Activated B cell treated with CpG ODN at 0.5 μM for 24 hours (primary cell): ENCODE results near the gene NRSN2. TPM values are rescaled to one million over a fixed set of nuclear protein-coding genes. Genes with fewer than 3 reads are reported as not detected.

Source experiments
- ATAC-seq: fragments of 200-7000 bp; cut with Tn5 transposase; one replicate; pipeline ENCODE4 v1.10.0; 2021; ENCODE audit warnings: low read depth, mild to moderate bottlenecking, moderate library complexity
- CTCF ChIA-PET: fragments of 350-600 bp; sonication (Branson Sonifier 250); formaldehyde crosslinking; loops from one replicate; lab custom pipeline; 2021; ENCODE audit warnings: antibody characterized with exemption; lab: Charles Lee
- POLR2A ChIA-PET: fragments of 350-600 bp; sonication (Branson Sonifier 250); formaldehyde crosslinking; loops from one replicate; lab custom pipeline; 2021; ENCODE audit warnings: antibody characterized with exemption; lab: Charles Lee
- DNase-seq: peaks from one replicate; pipeline ENCODE4 v3.0.0; 2022
- H3K27ac Mint-ChIP-seq: one replicate; pipeline ENCODE4 v1.8.0; 2020; ENCODE audit warnings: mixed read lengths
- H3K27me3 Mint-ChIP-seq: one replicate; pipeline ENCODE4 v1.8.0; 2021; ENCODE audit warnings: mixed read lengths
- H3K36me3 Mint-ChIP-seq: one replicate; pipeline ENCODE4 v1.8.0; 2021; ENCODE audit warnings: low read depth, mixed read lengths
- H3K4me1 Mint-ChIP-seq: one replicate; pipeline ENCODE4 v1.8.0; 2021; ENCODE audit warnings: mixed read lengths
- H3K4me3 Mint-ChIP-seq: one replicate; pipeline ENCODE4 v1.8.0; 2020; ENCODE audit warnings: mild to moderate bottlenecking, mixed read lengths
- H3K9me3 Mint-ChIP-seq: one replicate; pipeline ENCODE4 v1.8.0; 2020; ENCODE audit warnings: mixed read lengths
- intact Hi-C: fragments of 100-400 bp; cut with micrococcal nuclease; formaldehyde crosslinking; loops from one replicate; pipeline ENCODE4 v1.15.1; 2024
- total RNA-seq: library from RNA; stranded (reverse); gene quantifications from 2 replicates; pipeline ENCODE4 v1.2.3, GENCODE V29; 2022
- TF ChIP-seq, protein P1 (sequence below): fragments of 200-600 bp; IDR thresholded peaks from one replicate; pipeline ENCODE4 v1.8.0; 2022; ENCODE audit warnings: antibody characterized with exemption, mild to moderate bottlenecking

Gene NRSN2
- total RNA-seq, 1 donor from 2014 or later, result 12.8 TPM

DNA sequence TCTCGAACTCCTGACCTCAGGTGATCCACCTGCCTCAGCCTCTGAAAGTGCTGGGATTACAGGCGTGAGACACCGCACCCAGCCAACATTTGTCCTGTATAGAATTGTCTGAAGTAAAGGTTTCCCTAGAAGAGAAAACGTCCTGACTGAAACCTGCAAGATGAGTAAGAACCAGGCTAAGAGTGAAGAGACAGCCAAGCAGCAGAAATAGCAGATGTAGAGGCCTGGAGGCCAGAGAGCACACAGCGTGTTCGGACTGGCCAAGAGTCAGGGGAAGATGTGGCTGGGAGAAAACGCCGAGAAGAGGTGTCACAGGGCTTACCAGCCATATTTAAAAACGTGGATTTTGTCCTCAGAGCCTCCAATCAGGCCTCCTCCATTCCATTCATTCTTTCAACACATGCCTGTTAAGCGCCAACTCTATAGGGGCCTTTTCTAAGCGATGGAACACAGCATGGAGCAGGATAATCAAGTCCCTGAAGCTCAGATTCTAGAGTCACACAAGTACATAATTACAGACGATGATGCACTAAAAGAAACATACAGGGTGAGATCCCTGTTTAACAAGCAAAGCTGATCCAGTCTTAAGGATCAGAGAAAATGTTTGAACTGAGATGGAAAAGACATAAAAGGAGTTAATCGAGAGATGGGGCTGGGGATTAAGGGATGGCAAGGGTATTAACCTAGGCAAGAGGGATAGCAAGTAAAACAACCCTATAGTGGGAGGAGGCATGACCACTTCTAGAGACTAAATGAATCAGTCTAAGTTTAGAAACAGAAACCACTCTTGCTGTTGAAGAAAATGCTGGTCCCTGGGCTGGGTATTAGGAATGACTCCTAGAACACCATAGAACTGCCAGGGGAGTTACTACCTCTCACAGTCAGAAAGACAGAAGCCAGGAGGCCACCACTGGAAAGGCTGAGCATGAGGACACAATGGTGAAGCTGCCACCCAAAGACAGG is 44.7 kb upstream of the NRSN2 start:
- peaks cover 32% of the 10 kb centered on the region for H3K4me1 Mint-ChIP-seq
- ChIA-PET POLR2A (interaction anchor here (1.4 kb wide), 1 partner anchor 22 kb away, joined by 5 read pairs; no protein-coding TSS in a partner anchor), CTCF (no interaction called here)
- no peak for DNase-seq
- H3K9me3 Mint-ChIP-seq, result peaks cover 4% of the 10 kb centered on the region
- intact Hi-C loops, result no loop called here
- no peak for ATAC-seq
- H3K27ac Mint-ChIP-seq, result no peak overlapping the region
- TF ChIP-seq, protein P1, sequence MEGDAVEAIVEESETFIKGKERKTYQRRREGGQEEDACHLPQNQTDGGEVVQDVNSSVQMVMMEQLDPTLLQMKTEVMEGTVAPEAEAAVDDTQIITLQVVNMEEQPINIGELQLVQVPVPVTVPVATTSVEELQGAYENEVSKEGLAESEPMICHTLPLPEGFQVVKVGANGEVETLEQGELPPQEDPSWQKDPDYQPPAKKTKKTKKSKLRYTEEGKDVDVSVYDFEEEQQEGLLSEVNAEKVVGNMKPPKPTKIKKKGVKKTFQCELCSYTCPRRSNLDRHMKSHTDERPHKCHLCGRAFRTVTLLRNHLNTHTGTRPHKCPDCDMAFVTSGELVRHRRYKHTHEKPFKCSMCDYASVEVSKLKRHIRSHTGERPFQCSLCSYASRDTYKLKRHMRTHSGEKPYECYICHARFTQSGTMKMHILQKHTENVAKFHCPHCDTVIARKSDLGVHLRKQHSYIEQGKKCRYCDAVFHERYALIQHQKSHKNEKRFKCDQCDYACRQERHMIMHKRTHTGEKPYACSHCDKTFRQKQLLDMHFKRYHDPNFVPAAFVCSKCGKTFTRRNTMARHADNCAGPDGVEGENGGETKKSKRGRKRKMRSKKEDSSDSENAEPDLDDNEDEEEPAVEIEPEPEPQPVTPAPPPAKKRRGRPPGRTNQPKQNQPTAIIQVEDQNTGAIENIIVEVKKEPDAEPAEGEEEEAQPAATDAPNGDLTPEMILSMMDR, result no peak
- H3K36me3 Mint-ChIP-seq, result peaks cover 42% of the 10 kb centered on the region
- no peaks in the 10 kb centered on the region for H3K27me3 Mint-ChIP-seq
- H3K4me3 Mint-ChIP-seq, result no peak overlapping the region

DNA sequence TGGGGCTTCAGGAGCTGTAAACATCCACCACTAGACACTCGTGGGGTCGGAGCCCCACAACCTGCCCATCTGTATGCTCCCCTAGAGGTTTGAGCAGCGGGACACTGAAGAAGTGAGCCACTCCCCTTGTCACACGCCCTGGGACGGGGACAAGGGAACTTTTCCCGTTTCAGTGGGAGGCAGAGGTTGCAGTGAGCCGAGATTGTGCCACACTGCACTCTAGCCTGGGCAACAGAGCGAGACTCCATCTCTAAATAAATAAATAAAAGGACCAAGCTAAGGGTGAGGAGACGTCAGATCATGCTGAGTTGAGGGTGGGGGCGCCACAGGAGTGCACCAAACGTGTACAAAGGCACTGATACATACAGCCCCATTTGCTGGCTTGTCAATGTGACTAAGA is 41.2 kb upstream of the NRSN2 start:
- ChIA-PET POLR2A (interaction anchor here (0.7 kb wide), 3 partner anchors 41 to 350 kb away, joined by 3 to 5 read pairs (median 3); partner anchors contain the start of genes CSNK2A1 and NRSN2), CTCF (no interaction called here)
- Mint-ChIP-seq H3K36me3 (peaks cover 15% of the 10 kb centered on the region), H3K4me1 (peaks cover 19% of the 10 kb centered on the region), H3K27me3 (no peaks in the 10 kb centered on the region), H3K4me3 (no peak overlapping the region), H3K9me3 (no peaks in the 10 kb centered on the region), H3K27ac (no peak overlapping the region)
- TF ChIP-seq, protein P1, result no peak
- ATAC-seq (no peak), DNase-seq (no peak)
- intact Hi-C loops, result no loop called here

DNA sequence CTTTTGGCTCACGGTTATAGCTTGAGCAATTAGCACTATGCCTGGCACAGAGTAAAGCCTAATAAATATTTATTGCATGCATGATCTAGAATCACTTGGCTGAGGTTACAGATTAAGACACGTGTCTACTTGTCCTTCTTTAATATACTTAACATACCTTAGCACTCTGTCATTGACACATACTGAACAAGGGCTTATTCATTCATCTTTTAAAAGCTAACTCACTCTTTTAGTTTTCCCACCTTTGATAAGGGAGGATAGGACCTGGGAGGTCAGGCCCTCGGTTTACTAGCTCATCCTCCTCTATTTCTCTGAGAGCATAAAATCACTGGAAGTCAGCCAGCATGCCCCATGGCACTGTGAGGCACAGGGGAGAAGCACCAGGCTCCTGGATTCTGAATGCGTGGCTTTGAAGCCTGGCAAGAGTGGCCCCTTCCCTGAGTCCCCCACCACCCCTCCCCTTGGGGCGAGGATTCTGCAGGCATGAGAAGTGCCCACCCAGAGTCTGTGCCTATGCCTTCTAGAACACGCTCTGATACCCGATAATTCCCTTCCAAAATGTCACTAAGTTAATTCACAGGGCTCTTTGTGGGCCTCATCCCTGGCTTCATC is 38.4 kb upstream of the NRSN2 start:
- ChIA-PET POLR2A (interaction anchor here (1.6 to 2.3 kb wide), 2 partner anchors 9 to 16 kb away, joined by 4 to 23 read pairs; partner anchors contain the start of gene SOX12), CTCF (interaction anchor here (2.4 kb wide), 1 partner anchor 22 kb away, joined by 9 read pairs; no protein-coding TSS in a partner anchor)
- Mint-ChIP-seq H3K27me3 (no peaks in the 10 kb centered on the region), H3K4me3 (no peak overlapping the region), H3K9me3 (no peaks in the 10 kb centered on the region), H3K36me3 (no peaks in the 10 kb centered on the region), H3K27ac (no peak overlapping the region), H3K4me1 (peaks cover 18% of the 10 kb centered on the region)
- intact Hi-C loops, result no loop called here
- DNase-seq (no peak), ATAC-seq (no peak)
- TF ChIP-seq, protein P1, result no peak

DNA sequence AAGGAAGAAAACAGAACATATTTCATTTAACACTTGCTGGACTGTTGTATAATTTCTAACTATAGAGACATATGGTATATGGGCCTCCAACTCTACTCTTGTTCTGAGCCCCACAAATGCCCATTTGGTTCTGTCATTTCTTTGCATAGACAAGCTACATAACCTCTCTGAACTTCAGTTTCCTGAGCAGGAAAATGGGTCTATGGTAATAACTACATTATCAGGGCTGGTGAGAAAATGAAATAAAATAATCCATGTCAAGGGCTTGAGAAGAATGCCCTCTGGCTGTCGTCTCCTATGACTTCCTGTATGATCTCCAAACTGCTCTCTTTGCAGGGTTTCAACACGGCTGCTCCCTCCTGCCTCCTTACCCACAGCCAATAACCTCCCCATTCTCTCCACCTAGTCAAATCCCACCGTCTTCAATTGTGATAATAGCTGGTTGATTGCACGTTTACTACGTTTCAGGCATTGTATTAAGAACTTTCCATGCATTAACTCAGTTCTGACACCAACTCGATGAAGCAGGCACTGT is 37.5 kb upstream of the NRSN2 start:
- H3K4me1 Mint-ChIP-seq, result peaks cover 18% of the 10 kb centered on the region
- ChIA-PET POLR2A (interaction anchor here (1.6 to 2.3 kb wide), 3 partner anchors 10 to 15 kb away, joined by 7 to 23 read pairs (median 8); partner anchors contain the start of genes SOX12 and ZCCHC3), CTCF (interaction anchor here (0.7 to 2.4 kb wide), 2 partner anchors 14 to 21 kb away, joined by 3 to 9 read pairs; no protein-coding TSS in a partner anchor)
- no peaks in the 10 kb centered on the region for H3K27me3 Mint-ChIP-seq
- no peaks in the 10 kb centered on the region for H3K9me3 Mint-ChIP-seq
- TF ChIP-seq, protein P1, result no peak
- peak overlapping the region; percentile 65 for H3K27ac Mint-ChIP-seq
- ATAC-seq (no peak), DNase-seq (no peak)
- H3K4me3 Mint-ChIP-seq, result peak overlapping the region; percentile 86
- H3K36me3 Mint-ChIP-seq, result no peaks in the 10 kb centered on the region
- intact Hi-C loops, result no loop called here
